ENCODE results near the gene CR1L.
A peak's percentile ranks its signal among the peaks of the same experiment; 100 is the strongest.
"Not testable (repeated sequence)": the region's sequence is repeated elsewhere in the genome, so short reads cannot be mapped to it uniquely, and the experiment has no call there.

Gene CR1L

DNA sequence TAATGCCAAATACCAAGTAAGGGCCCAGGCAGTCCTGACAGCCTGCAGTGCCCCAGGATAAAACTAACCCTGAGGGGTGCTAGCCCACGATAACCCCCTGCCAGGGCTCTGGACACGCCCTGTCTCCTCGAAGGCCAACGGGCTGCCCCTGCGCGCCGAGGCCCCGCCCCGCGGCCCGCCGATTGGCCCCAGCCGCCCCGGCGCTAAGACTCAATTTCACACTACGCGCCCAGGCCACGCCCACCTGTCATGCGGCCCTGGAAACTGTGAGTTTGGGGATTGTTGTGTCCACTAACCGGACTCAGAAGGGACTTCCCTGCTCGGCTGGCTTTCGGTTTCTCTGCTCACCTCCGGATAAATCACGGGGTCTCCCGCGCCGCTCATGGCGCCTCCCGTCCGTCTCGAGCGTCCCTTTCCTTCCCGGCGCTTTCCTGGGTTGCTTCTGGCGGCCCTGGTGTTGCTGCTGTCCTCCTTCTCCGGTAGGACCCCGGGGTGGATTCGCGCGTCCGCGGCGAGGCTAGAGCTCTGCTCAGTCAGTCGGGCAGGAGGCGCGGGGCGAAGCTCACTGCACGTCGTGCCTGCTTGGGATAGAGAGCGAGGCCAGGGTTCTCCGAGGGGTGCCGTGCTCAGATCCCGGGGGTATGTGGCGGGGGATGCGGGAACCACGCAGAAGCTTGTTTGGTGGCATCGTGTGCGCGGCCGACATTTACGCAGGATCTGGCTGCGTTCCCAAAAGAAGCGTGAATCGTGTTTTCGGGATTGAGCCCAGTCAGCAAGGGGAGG, at the start of gene CR1L:
CR1L (plus strand) TSS at position 282 of the 783 bp plus-strand sequence; CDS start at position 383, 101 bp downstream.
- DNase-seq (ENCODE audit: low read depth): peak; percentile 65

- peak; percentile 19 for DNase-seq (ENCODE audit: low read depth)
These were observed 41.2 kb upstream of the CR1L start for GRCh38 chr1:207603777-207604176.

DNA sequence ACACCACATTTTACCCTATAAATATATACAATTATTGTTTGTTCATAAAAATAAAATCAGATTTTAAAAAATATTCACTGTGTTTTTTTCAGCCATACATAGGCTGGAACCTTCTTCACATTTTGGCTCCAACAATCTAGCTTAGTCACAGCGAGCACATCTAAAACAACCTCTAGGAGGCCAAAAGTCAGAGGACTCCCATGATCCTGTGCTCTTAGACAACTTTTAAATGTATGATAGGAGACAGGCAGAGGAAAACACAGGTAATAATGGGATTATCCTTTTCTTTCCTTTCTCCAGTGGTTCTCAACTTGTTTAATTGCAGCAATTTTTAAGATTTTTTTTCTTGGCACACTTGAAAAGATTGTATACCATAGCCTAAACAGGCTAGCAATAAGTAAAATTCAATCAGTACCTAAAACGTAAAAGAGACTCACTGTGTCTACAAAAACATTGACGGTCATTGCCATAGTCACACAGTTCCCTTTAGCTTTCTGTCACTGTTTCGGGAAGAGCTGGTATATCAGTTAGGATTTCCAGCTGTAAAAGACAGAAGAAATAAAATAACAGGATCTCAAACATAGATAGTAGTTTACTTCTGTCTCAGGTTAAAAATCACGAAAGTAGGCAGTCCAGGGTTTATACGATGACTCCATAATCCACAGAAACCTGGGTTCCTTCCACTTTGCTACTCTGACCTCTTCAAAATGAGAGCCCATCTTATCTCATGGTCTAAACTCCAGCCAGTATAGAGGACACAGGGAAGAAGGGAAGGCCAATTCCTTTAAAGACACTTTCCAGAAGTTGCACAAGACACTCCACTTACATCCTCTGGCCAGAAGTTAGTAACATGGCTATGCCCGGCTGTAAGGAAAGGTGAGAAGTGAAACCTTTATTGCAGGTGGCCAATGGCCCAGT, 39.2 kb upstream of the CR1L start:
- no peak for DNase-seq (ENCODE audit: low read depth)

DNA sequence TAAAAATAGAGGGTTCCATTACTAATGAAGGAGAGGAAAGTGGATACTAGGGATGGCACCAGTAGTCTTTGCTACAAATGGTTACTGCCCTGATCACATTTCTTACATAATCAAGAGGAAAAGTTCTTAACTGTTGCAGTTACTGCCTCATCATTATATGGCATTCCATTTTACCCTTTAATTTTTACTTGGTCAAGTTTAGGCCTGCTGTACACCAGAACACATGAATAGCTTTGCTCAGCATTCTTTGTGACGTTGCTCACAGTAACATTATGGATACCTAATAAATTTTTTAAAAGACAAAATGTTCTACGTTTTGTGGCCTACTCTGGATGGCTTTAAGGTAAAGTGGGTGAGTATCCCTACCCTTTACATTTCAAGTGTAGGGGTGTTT, 38.6 kb upstream of the CR1L start:
- no peak for DNase-seq (ENCODE audit: low read depth)

- no peak for DNase-seq (ENCODE audit: low read depth)
These were observed 32.2 kb upstream of the CR1L start for GRCh38 chr1:207612762-207613161.

GRCh38 chr1:207619871-207620542, 24.9 kb upstream of the CR1L start:
- peak; percentile 55 for DNase-seq (ENCODE audit: low read depth)

DNA sequence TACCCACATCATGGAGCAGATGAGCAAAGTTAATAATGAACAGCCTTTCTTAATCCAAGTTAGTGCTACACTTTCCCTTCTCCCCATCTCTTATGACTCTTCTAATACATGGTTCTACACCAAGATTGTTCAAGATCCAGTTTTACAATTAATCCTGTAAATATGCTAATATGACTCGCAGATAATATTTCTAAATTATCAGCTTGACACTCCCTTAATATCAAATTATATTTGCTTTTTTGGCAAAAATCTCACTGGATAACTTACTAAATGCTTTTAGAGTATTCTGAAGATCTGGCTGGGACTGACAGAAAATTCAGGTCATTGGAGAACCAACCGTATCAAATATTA, 24.4 kb upstream of the CR1L start:
- DNase-seq (ENCODE audit: low read depth): no peak

GRCh38 chr1:207625504-207626071, 19.3 kb upstream of the CR1L start:
- not testable (repeated sequence) for DNase-seq (ENCODE audit: low read depth)

- DNase-seq (ENCODE audit: low read depth): no peak
These were observed 18.0 kb upstream of the CR1L start for GRCh38 chr1:207626972-207627337.

GRCh38 chr1:207627496-207627895, 17.4 kb upstream of the CR1L start:
- no peak for DNase-seq (ENCODE audit: low read depth)

DNA sequence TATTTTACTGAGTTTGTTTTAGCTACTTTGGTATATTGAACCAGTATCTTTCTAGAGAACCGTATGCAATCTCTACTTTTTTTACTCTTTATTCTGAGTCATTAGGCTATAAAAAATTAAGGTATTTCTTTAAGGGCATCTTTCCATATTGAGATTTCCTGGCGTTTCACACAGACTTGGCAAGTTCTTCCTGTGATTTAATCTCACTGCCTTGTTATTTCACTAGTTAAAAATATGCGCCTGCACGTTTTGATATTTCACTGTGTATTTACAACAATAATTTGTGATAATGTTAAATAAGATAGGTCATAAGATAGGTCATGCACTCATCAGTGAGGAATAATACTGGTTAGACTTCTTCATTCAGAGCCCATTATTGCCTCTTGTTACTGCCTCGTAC, 16.2 kb upstream of the CR1L start:
- DNase-seq (ENCODE audit: low read depth): peak; percentile 6

DNA sequence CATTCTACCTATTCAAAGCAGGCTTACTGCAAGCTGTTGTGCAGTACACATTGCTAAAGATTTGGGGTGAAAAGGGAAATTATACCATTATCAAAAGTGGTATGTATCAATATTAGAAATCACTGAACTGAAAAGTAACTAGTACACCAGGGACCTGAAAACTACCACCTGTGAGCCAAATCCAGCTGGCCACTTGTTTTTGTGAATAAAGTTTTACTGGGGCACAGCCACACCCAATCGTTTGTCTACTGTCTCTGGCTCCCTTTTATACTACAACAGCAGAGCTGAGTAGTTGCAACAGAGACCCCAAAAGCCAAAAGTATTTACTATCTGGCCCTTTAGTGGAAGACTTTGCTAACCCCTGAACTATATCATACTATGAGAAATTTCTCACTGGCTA, 13.8 kb upstream of the CR1L start:
- DNase-seq (ENCODE audit: low read depth): no peak

DNA sequence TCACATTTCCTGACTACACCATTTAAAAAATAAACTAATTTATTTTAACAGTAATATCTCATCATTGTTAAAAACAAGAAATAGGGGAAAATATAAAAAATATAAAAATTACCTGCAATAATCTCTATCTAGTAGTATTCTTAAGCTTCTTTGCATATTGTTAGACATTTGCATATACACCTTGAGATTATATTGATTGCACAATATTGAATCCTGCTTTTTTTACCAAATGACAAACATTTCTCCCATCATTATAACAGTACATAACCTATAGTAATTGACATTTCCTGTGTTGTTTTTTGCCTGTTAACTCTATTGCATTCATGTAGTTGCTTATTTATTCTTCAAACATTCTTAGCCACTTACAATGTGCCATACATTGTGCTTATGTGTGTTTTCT, 11.7 kb upstream of the CR1L start:
- no peak for DNase-seq (ENCODE audit: low read depth)

DNA sequence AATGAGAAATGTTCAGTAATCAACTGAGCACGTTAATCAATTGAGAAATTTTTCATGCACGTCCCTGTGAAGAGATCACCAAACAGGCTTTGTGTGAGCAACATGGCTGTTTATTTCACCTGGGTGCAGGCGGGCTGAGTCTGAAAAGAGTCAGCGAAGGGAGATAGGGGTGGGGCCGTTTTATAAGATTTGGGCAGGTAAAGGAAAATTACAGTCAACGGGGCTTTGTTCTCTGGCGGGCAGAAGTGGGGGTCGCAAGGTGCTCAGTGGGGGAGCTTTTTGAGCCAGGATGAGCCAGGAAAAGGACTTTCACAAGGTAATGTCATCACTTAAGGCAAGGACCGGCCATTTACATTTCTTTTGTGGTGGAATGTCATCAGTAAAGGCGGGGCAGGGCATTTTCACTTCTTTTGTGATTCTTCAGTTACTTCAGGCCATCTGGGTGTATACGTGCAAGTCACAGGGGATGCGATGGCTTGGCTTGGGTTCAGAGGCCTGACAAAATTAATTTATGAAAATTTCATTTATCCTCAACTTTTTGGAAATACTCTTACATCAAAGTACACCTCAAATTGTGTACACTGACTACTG, 11.1 kb upstream of the CR1L start:
- not testable (repeated sequence) for DNase-seq (ENCODE audit: low read depth)

DNA sequence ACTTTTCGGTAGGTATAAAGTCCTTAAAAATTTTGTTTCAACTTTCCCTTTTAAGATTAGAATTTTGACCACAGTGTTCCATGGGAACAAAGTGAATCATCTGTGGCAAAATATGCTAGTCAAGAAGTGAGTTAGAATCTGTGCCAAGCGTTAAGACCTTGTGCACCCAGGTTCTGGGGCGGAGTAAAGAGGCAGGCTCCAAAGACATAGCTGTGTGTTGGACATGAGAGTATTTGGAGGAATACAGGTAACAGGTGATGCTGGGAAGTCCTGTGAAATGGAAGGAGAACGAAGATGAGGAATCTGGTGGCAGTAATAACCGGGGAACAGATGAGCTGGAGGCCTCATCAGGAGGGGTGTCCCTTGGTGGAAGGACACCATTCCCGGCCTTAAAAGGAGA, 10.6 kb upstream of the CR1L start:
- DNase-seq (ENCODE audit: low read depth): not testable (repeated sequence)

DNA sequence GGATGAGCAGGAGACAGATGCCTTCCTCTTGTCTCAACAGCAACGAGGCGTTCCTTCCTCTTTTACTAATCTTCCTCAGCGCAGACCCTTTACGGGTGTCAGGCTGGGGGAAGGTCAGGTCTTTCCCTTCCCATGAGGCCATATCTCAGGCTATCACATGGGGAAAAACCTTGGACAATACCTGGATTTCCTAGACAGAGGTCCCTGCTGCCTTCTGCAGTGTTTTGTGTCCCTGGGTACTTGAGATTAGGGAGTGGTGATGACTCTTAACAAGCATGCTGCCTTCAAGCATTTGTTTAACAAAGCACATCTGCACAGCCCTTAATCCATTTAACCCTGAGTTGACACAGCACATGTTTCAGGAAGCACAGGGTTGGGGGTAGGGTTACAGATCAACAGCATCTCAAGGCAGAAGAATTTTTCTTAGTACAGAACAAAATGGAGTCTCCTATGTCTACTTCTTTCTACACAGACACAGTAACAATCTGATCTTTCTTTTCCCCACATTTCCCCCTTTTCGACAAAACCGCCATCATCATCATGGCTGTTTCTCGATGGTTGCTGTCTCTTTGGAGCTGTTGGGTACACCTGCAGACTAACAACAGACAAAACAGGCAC, 9.3 kb upstream of the CR1L start:
- DNase-seq (ENCODE audit: low read depth): not testable (repeated sequence)

DNA sequence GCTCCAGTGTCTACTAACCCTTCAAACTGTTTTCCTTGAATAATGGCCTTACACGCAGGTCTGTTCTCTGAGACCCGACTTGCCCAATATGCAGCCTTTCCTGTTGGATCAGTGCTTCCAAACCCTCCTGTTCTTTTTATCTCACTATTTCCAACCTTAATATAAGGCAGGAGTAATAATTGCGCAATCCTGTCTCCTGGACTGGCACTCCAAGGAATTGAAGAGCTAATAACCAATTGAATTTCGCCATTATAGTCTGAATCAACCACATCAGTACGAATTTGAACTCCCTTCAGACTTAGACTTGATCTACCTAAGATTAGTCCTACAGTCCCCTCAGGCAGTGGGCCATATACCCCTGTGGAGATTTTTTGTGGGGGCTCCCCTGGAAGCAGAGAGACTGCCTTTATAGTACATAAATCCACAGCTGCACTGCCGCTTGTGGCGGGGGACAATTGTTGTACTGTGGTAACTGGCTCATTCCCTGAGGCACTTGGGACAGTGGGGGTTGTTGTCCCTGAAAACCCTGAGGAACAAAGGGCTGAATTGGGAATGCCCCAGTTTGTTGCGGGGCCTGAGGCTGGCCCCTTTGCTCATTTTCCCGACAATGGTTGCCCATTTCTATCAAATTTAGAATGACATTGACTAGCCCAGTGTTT, 6.3 kb upstream of the CR1L start:
- DNase-seq (ENCODE audit: low read depth): not testable (repeated sequence)

- not testable (repeated sequence) for DNase-seq (ENCODE audit: low read depth)
These were observed 5.6 kb upstream of the CR1L start for GRCh38 chr1:207639362-207639761.

DNA sequence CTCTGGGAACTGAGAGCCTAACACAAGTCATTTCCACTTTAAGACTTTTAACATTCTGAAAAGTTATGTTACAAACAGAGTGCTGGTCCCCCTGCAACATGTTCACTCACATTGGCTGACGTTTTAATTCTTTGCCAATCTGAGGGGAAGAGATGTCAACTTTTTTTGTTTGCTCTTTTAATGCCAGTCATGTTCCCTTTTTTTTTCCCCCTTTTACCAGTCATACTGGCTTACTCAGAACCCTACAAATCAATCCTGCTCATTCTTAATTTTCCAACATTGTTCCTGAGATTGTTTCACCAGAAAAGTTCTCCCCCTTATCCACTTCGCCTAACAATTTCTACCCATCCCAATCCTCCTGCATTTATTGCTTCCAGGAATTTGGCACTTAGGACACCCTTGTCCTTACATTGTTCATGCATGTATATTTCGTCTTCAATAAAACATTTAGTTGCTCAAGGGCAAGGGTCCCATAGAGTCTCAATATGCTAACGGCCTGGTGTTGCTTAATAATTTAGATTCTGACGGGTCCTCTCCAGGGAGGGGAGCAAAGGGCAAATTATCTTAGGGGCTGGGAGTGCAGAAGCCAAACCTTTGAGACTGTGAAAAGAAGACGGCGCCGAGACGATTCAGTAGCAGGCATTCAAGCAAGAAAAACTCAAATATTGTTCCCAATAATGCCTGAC, 624 bp upstream of the CR1L start:
- no peak for DNase-seq (ENCODE audit: low read depth)

DNA sequence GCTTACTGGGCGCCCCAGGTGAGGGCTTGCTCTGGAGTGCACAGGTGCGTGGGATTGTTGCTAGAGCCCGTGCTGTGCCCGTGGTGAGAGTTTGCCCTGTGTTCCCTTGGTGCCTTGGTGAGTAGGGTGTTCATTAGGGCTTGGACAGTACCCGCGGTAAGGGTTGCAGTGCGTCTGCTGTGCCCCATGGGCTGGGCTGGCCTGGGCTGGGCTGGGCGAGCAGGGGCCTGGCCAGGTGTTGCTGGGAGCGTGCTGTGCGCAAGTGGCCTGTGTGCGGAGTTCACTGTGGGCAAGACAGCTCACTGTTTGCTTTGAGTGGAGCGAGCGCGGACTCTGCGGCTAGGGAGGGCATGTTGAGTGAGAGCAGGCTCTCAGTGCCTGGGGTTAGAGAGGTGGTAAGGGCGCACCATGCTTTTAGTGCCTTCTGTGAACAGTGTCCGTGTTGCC, 725 bp downstream of the CR1L start:
- no peak for DNase-seq (ENCODE audit: low read depth)
